IMR-90 (cell line): Measurements from ENCODE around the gene BMP7.

ENCODE experiments used
- RFX5 ChIP-seq: IDR thresholded peaks from 2 replicates; pipeline ENCODE4 v1.8.0; 2012; ENCODE audit warnings: low read depth, mild to moderate bottlenecking, low read length, moderate library complexity
- TF ChIP-seq, protein P1 (sequence below): conservative IDR thresholded peaks from 2 replicates; pipeline ENCODE4 v1.5.1; 2012; ENCODE audit warnings: mild to moderate bottlenecking, low read depth, low read length, improper control_type of control experiment

DNA sequence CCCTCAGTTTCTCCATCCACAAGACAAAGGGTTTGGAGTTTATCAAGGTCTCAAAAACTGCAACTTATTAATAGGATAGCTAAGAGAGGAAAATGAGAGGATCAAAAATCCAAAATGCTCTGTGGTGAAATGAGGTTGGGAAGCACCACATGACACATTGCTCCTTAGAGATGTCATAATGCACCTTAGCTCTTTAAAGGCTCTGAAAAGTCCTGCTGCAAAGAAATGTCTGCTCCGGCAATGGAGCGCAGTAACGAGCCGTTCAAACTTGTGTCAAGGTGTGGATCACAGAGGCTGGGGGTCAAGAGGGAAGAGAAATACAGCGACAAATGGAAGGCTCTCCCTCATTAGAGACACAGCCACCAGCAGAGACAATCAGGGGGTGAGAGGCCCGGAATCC lies 53.1 kb downstream of the BMP7 start:
- TF ChIP-seq, protein P1, sequence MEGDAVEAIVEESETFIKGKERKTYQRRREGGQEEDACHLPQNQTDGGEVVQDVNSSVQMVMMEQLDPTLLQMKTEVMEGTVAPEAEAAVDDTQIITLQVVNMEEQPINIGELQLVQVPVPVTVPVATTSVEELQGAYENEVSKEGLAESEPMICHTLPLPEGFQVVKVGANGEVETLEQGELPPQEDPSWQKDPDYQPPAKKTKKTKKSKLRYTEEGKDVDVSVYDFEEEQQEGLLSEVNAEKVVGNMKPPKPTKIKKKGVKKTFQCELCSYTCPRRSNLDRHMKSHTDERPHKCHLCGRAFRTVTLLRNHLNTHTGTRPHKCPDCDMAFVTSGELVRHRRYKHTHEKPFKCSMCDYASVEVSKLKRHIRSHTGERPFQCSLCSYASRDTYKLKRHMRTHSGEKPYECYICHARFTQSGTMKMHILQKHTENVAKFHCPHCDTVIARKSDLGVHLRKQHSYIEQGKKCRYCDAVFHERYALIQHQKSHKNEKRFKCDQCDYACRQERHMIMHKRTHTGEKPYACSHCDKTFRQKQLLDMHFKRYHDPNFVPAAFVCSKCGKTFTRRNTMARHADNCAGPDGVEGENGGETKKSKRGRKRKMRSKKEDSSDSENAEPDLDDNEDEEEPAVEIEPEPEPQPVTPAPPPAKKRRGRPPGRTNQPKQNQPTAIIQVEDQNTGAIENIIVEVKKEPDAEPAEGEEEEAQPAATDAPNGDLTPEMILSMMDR = no peak
- no peak for TF ChIP-seq RFX5
